HG02852 (cell line): Measurements from ENCODE around the gene AP4B1.

ENCODE experiments used
- ATAC-seq: cut with Tn5 transposase; IDR thresholded peaks from one replicate; pipeline ENCODE4 v1.9.1; 2021; ENCODE audit warnings: mild to moderate bottlenecking, moderate library complexity; ENCODE audit not compliant: unreplicated experiment

Gene AP4B1

GRCh38 chr1:113895961-113896360 is 8.6 kb downstream of the AP4B1 start:
- ATAC-seq, result no peak

GRCh38 chr1:113895098-113895497 is 9.5 kb downstream of the AP4B1 start:
- no peak for ATAC-seq

- no peak for ATAC-seq
Observed at GRCh38 chr1:113893267-113893666, 11.3 kb downstream of the AP4B1 start.

- no peak for ATAC-seq
Observed at GRCh38 chr1:113891631-113892220, 12.9 kb downstream of the AP4B1 start.

GRCh38 chr1:113890816-113891215 is 13.8 kb downstream of the AP4B1 start:
- no peak for ATAC-seq

GRCh38 chr1:113887402-113888175 is 17.0 kb downstream of the AP4B1 start, which contains the start of gene BCL2L15:
BCL2L15 (minus strand) TSS chr1:113887581; CDS start chr1:113887375, 206 bp downstream.
- no peak for ATAC-seq

- ATAC-seq, result no peak
Observed at GRCh38 chr1:113886417-113887401, 17.9 kb downstream of the AP4B1 start.

GRCh38 chr1:113881661-113882060 is 22.9 kb downstream of the AP4B1 start:
- no peak for ATAC-seq

GRCh38 chr1:113879739-113880038 is 24.9 kb downstream of the AP4B1 start:
- ATAC-seq, result no peak

- ATAC-seq, result no peak
Observed at GRCh38 chr1:113876176-113876575, 28.4 kb downstream of the AP4B1 start.

- ATAC-seq, result no peak
Observed at GRCh38 chr1:113875714-113876113, 28.9 kb downstream of the AP4B1 start.

- peak; percentile 34 for ATAC-seq
Observed at GRCh38 chr1:113874012-113874879, 30.4 kb downstream of the AP4B1 start.

GRCh38 chr1:113872219-113872935 is 32.2 kb downstream of the AP4B1 start:
- ATAC-seq, result no peak

- ATAC-seq, result peak; percentile 92
Observed at GRCh38 chr1:113871597-113872113, 32.9 kb downstream of the AP4B1 start, which contains the start of gene PTPN22. PTPN22 (minus strand) TSS chr1:113871712.

GRCh38 chr1:113870778-113871177 is 33.8 kb downstream of the AP4B1 start:
- no peak for ATAC-seq

GRCh38 chr1:113868387-113869083 is 36.1 kb downstream of the AP4B1 start:
- ATAC-seq, result no peak

- ATAC-seq, result no peak
Observed at GRCh38 chr1:113861641-113862040, 43.0 kb downstream of the AP4B1 start.

- ATAC-seq, result no peak
Observed at GRCh38 chr1:113860891-113861290, 43.7 kb downstream of the AP4B1 start.
